GM18909 (cell line): ENCODE data around the gene NOP16.
A peak's percentile ranks its signal among the peaks of the same experiment; 100 is the strongest.

ENCODE experiments used
- ATAC-seq: cut with Tn5 transposase; IDR thresholded peaks from one replicate; pipeline ENCODE4 v1.9.1; 2021; ENCODE audit warnings: mild to moderate bottlenecking; ENCODE audit not compliant: unreplicated experiment, poor library complexity

The NOP16 gene

GRCh38 chr5:176388444-176389134 lies at the start of gene NOP16, which contains the start of gene HIGD2A:
Gene NOP16 (minus strand): TSS chr5:176388598. CDS start chr5:176388539, 59 bp downstream.
Gene HIGD2A (plus strand): TSS chr5:176388751. CDS start chr5:176388820, 69 bp downstream.
- peak; percentile 86 for ATAC-seq

- no peak for ATAC-seq
These were observed 48.3 kb upstream of the NOP16 start for GRCh38 chr5:176436656-176437055.

- ATAC-seq: no peak
These were observed 44.3 kb upstream of the NOP16 start for GRCh38 chr5:176432707-176433106.

GRCh38 chr5:176429972-176430371 lies 41.6 kb upstream of the NOP16 start:
- no peak for ATAC-seq

- ATAC-seq: no peak
These were observed 39.6 kb upstream of the NOP16 start for GRCh38 chr5:176427971-176428370.

- no peak for ATAC-seq
These were observed 38.5 kb upstream of the NOP16 start for GRCh38 chr5:176426876-176427275.

GRCh38 chr5:176425791-176426190 lies 37.4 kb upstream of the NOP16 start:
- no peak for ATAC-seq

- no peak for ATAC-seq
These were observed 36.7 kb upstream of the NOP16 start for GRCh38 chr5:176425138-176425537.

- no peak for ATAC-seq
These were observed 35.8 kb upstream of the NOP16 start for GRCh38 chr5:176424181-176424580.

GRCh38 chr5:176420972-176421544 lies 32.7 kb upstream of the NOP16 start:
- no peak for ATAC-seq

- ATAC-seq: no peak
These were observed 31.7 kb upstream of the NOP16 start for GRCh38 chr5:176420086-176420485.

- ATAC-seq: no peak
These were observed 29.9 kb upstream of the NOP16 start for GRCh38 chr5:176418251-176418650.

- no peak for ATAC-seq
These were observed 28.6 kb upstream of the NOP16 start for GRCh38 chr5:176416965-176417364.

GRCh38 chr5:176415952-176416924 lies 27.8 kb upstream of the NOP16 start, which contains the start of gene CLTB:
Gene CLTB (minus strand): TSS chr5:176416539. CDS start chr5:176416363, 176 bp downstream.
- ATAC-seq: peak; percentile 92

GRCh38 chr5:176415240-176415951 lies 27.0 kb upstream of the NOP16 start:
- no peak for ATAC-seq

GRCh38 chr5:176414704-176415103 lies 26.3 kb upstream of the NOP16 start:
- ATAC-seq: no peak

- ATAC-seq: no peak
These were observed 25.4 kb upstream of the NOP16 start for GRCh38 chr5:176413709-176414191.

- no peak for ATAC-seq
These were observed 24.8 kb upstream of the NOP16 start for GRCh38 chr5:176413255-176413565.

GRCh38 chr5:176412517-176413254 lies 24.3 kb upstream of the NOP16 start:
- no peak for ATAC-seq
